Diencephalon (tissue), 1 donor: ENCODE measurements around the gene CFAP61. TPM values are rescaled to one million over a fixed set of nuclear protein-coding genes. Genes with fewer than 3 reads are reported as not detected.

Source experiments
- small RNA-seq: library from RNA; depleted of rRNA; stranded (forward); fragments of <200 nt; gene quantifications from one replicate; pipeline ENCODE3, GENCODE V24; 2014
- total RNA-seq: library from RNA; depleted of rRNA; stranded (reverse); fragments of >200 nt; gene quantifications from one replicate; pipeline ENCODE4 v1.2.3, GENCODE V29; 2014

CFAP61 gene, protein sequence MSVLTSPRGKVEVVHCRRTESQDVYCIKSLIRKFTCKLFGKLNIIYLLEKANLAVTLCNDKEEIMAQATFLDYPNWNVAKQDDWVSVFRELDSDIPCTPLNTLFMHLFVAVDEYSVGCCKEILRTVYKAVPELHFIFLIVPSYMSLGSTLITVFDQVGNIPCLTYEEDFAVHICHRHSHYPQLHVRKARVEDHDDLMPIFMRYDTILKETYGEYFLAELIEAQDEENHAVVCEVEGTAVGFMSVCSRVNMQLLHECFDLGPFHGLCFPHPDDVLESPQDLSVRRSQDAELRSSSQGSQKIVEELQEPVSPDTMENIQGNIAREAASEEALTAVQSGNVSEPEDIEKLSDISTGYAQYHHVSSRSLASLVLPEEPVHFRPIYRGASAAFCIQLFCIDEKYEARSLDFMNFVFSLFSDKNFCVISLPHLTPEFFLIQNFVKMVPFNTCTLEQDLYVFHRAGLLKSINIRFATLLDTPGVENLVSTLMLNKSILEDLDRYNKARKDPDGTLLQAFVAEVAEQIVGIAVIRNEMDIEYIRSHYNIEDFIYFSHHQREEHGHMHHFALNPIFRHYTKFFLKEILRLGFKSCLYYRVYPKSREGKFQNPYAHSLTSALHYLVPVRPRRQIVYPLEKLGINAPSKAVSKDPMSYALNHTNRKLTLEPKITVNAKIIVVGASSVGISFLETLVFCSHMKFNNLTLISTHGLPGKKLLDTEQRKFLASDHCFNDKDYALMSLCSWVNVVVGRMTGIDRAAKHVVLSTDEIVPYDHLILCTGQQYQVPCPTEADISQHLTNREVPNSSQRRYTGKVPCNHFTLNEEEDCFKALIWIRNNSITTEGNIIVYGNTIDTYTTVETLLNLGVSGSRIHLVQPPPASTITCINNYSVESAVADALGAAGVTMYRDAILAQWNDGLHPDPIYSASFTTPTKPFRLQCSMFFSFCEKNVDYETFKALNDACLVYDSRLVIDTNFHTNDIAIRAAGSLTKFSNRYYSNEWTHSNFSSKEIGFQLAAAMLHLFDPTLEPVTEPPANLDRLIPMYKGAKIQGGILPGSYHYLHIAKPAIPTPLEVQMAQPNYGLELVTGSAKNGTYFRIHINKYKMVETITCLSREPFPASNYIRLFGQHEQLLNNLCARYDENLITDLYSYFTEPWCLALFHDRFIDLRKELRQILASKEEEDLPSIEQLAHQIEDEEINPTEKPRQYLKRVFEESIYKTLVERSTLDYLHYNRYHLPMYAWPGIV
- total RNA-seq = 8.8 TPM

DNA sequence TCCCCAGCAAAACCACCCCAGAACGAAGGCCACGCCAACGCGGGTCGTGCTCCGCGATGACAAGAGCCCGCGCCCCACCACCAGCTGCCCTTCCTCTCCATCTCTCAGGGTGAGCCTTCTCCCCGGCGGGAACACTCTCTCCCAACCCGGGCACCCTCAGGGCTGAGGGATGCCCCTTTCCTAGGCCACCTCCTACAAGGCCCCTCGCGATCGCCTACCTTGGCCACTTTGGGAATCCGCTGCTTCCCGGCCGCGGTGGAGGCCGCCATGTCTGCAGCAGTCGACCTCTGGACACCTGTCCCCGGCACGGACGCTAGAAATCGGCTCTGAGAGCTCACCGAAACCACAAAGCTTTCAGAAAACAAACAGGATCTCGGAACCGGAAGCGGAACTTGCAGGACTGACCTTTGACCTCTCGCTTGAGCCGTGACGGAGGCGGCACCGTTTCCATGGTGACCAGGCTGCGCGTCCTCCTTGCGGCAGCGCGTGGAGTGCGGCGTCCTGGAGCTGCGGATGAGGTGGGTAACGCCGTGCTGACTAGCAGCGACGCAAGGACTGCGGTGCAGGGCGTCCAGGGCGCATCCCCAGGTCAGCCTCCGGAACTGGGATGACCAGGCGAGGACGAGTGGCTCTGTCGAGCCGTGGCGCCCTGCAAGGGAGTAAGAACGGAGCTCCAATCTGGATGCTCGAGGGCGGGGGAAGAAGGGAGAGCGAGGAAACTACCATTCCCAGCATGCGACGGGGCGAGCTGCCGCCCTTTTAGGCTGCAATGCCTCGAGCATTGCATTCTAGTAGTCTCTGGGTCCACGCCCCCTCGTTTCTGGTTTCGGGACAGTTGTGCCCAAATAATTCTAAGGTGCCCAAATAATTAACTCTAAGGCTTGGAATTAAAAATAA, at the start of gene CFAP61, which contains the start of gene CRNKL1:
Gene CFAP61 (plus strand): TSS at position 459 of the 897 bp plus-strand sequence. CDS start 4,122 bp downstream, outside the sequence.
Gene CRNKL1 (minus strand): TSS at position 393 of the 897 bp plus-strand sequence. CDS start 124 bp downstream, at position 269.

DNA sequence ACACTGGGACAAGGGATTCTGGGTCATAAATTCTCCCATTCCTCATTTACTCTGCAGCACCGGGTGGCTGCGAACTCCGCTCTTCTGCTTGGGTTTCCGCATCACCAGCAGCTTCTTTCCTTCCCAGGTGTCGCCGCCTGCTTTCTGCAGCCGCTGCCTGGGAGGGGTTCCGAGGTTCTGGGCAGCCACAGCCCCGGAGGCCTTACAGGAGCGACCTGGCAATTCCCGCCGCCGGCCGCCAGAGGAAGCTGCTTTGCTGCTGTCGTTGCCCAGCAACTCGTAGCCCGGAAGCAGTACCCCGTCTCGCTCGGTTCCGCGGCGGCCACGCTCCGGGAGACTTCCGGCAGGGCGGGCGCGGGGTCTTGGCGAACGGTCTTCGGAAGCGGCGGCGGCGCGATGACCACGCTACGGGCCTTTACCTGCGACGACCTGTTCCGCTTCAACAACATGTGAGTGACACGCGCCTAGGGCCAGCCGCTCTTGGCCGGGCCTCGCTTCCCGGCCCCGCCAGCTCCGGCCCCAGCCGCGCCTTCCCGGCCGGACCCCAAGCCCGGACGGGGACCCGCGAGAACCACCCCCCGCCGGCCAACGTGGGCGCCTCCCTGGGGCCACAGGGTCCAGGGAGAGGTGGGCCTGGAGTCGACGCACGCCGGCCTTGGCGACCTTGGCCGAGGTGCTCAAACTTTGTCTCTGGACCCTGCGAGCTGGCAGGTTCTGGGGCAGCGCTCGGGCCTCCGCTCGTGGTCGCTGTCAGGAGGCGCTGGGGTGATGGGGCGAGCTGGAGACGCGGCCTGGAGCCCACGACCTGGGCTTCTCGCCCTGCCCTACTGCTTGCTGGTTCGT, 35.1 kb upstream of the CFAP61 start, which contains the start of gene NAA20:
Gene NAA20 (plus strand): TSS at position 362 of the 843 bp plus-strand sequence. CDS start 35 bp downstream, at position 397.

DNA sequence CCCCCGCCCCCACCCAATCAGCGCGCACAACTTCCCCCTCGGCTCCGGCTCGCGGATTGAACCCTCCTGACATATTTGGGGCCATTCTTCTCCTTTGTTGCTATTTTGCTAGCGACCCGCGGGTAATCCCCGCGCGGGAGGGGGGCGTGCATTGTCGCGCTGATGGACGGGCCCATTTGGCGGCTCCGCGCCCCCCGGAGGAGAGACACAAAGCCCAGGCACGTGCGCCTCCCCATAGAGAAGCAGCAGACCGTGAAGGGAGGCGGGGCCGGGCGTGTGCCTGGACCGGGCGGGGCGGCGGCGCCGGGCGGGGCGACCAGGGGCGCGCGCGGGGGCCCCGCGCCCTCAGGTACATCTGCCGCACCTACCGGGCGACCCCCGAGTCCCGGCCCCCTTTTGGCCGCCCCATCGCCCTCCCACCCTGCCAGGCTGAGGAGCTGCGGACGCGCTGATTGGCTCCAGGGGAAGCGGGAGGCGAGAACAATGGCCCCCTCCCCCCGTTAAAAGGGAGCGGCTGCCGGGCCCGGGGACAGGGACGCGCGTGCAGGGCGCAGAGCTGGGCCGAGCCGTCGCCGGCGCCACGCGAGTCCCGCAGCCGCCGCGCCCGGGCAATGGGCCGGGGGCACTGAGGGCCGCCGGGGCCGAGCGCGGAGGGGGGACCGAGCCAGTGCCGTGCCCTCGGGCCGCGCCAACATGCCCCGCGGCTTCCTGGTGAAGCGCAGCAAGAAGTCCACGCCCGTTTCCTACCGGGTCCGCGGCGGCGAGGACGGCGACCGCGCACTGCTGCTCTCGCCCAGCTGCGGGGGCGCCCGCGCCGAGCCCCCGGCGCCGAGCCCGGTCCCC, 315.5 kb downstream of the CFAP61 start, which contains the start of gene INSM1:
Gene INSM1 (plus strand): TSS at position 530 of the 843 bp plus-strand sequence. CDS start 164 bp downstream, at position 694.

Small RNA genes within 50 kb of the gene (small RNA-seq; reads per million reads assigned to genes)
- not detected for gene RN7SL690P

Other genes starting within 250 kb of the CFAP61 start
- 57.2 TPM for gene NAA20, start 35.2 kb upstream of the CFAP61 start, total RNA-seq
- gene CRNKL1, start 66 bp upstream of the CFAP61 start, total RNA-seq = 47.1 TPM